ENCODE measurements around the gene EVC.
"Not testable (repeated sequence)": the region's sequence is repeated elsewhere in the genome, so short reads cannot be mapped to it uniquely, and the experiment has no call there.

Gene EVC

GRCh38 chr4:5785806-5786680, 75.0 kb downstream of the EVC start:
- DNase-seq (ENCODE audit: low spot score): no peak

- DNase-seq (ENCODE audit: low spot score): no peak
Observed at GRCh38 chr4:5787311-5787710, 76.3 kb downstream of the EVC start.

- DNase-seq (ENCODE audit: low spot score): no peak
Observed at GRCh38 chr4:5788144-5788543, 77.1 kb downstream of the EVC start.

GRCh38 chr4:5789141-5789540, 78.1 kb downstream of the EVC start:
- no peak for DNase-seq (ENCODE audit: low spot score)

GRCh38 chr4:5790546-5790857, 79.5 kb downstream of the EVC start:
- DNase-seq (ENCODE audit: low spot score): no peak

GRCh38 chr4:5791654-5792053, 80.7 kb downstream of the EVC start:
- DNase-seq (ENCODE audit: low spot score): no peak

GRCh38 chr4:5793514-5793913, 82.5 kb downstream of the EVC start:
- no peak for DNase-seq (ENCODE audit: low spot score)

- no peak for DNase-seq (ENCODE audit: low spot score)
Observed at GRCh38 chr4:5795580-5795979, 84.6 kb downstream of the EVC start.

- DNase-seq (ENCODE audit: low spot score): no peak
Observed at GRCh38 chr4:5796976-5797375, 86.0 kb downstream of the EVC start.

- DNase-seq (ENCODE audit: low spot score): no peak
Observed at GRCh38 chr4:5797866-5798265, 86.9 kb downstream of the EVC start.

GRCh38 chr4:5798462-5798861, 87.5 kb downstream of the EVC start:
- DNase-seq (ENCODE audit: low spot score): no peak

- DNase-seq (ENCODE audit: low spot score): no peak
Observed at GRCh38 chr4:5798946-5799345, 87.9 kb downstream of the EVC start.

GRCh38 chr4:5799406-5799805, 88.4 kb downstream of the EVC start:
- no peak for DNase-seq (ENCODE audit: low spot score)

GRCh38 chr4:5800496-5800895, 89.5 kb downstream of the EVC start:
- no peak for DNase-seq (ENCODE audit: low spot score)

- DNase-seq (ENCODE audit: low spot score): no peak
Observed at GRCh38 chr4:5801696-5802095, 90.7 kb downstream of the EVC start.

GRCh38 chr4:5802565-5802964, 91.6 kb downstream of the EVC start:
- no peak for DNase-seq (ENCODE audit: low spot score)

GRCh38 chr4:5804656-5805055, 93.7 kb downstream of the EVC start:
- DNase-seq (ENCODE audit: low spot score): no peak

- no peak for DNase-seq (ENCODE audit: low spot score)
Observed at GRCh38 chr4:5805270-5805669, 94.3 kb downstream of the EVC start.

- DNase-seq (ENCODE audit: low spot score): no peak
Observed at GRCh38 chr4:5808081-5808741, 97.2 kb downstream of the EVC start.

GRCh38 chr4:5809216-5809776, 98.3 kb downstream of the EVC start:
- no peak for DNase-seq (ENCODE audit: low spot score)

- DNase-seq (ENCODE audit: low spot score): no peak
Observed at GRCh38 chr4:5810151-5810550, 99.2 kb downstream of the EVC start.

GRCh38 chr4:5810770-5811430, 99.9 kb downstream of the EVC start:
- DNase-seq (ENCODE audit: low spot score): no peak

GRCh38 chr4:5812057-5812456, 101.1 kb downstream of the EVC start:
- not testable (repeated sequence) for DNase-seq (ENCODE audit: low spot score)
